Skin of body (tissue), 2 donors: ENCODE results near the gene RNF175. TPM values are rescaled to one million over a fixed set of nuclear protein-coding genes. Genes with fewer than 3 reads are reported as not detected.

Experiments
- DNase-seq: peaks from one replicate; lab custom pipeline; 2025; lab: John Stamatoyannopoulos, UW
- total RNA-seq: library from RNA; depleted of rRNA; stranded (reverse); fragments of >200 nt; gene quantifications from one replicate; pipeline ENCODE4 v1.2.3, GENCODE V29; 2014

Gene RNF175
- total RNA-seq, 1 donor from 2014 or later, result 1.9 TPM

GRCh38 chr4:153785910-153786721, 26.3 kb upstream of the RNF175 start:
- DNase-seq, result peak; percentile 55

DNA sequence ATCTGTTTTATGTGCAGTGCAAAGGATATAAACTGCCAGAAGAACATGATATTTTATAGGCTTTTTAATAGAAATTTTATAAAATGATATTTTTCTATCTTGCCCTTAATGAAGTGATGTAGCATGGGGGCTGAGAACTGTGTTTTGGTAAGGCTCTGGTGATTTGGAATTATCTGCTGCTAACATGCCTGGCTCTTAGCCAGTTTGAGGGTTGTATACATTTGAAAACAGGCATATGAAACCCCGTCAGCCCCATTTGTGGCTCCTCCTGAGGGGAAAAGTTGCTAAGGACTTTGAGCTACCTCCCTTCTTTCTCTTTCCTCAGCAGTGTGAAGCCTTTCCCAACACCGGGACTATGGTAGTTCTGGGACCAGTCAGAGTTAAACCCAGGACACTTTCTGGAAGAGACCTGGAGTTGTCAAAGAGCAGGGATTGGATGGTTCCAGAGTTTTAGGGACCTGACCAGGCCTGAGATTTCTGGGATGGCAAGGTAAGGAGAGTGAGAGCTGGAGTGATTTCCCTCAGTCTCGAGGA, 24.4 kb upstream of the RNF175 start:
- DNase-seq, result no peak

- DNase-seq, result no peak
Measured at GRCh38 chr4:153782581-153782980, 22.8 kb upstream of the RNF175 start.

DNA sequence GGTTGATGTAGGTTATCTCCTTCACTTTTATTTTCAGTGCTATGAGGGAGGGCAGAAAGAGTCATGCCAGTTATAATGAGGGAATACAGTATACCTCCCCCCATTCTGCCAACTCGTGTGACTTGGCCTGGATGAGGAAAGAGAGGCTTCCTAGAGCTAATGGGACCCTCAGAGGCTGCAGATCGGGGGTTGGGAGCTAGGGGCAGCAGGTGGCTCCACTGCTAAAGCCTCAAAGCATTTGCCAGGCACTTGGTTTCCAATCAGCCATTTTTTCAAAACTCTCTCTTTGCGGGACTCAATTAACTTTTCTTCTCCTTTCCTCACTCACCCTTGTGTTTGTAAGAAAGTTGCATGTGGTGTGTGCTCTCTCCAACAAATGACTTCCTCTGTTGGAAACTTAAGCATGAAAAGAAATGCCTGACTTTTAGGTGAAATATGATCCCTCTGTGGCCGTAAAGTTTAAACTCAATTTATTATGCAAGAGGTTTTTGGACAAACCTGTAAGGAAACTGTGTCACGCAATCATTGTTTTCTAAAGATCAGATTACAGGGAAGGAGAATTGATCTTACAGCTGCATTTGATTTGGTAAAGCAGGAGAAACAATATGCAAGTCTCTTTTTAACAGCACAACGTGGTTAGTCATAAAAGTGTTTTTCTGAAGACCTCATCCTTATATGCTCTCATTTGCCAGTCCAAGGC, 22.0 kb upstream of the RNF175 start:
- peak; percentile 85 for DNase-seq

DNA sequence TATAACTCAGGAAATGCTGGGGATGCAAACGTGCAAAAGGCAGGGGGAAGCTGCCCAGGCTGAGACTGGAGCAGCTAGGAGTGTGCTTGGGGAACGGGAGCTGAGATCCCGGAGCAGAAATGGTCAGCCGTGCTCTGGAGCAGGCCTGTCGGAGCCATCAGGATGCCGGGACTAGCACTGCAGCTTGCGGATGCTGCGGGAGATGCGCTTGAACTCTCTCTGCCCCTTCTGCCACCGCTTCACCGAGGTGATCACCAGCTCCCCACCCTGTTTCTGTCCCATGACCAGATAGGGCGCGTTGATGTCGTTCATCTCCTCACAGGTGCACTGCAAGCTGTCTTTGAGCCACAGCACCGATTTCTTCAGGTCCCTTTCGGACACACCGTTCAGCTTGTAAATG, 21.5 kb upstream of the RNF175 start:
- no peak for DNase-seq

- no peak for DNase-seq
Measured at GRCh38 chr4:153780876-153781275, 21.1 kb upstream of the RNF175 start.

DNA sequence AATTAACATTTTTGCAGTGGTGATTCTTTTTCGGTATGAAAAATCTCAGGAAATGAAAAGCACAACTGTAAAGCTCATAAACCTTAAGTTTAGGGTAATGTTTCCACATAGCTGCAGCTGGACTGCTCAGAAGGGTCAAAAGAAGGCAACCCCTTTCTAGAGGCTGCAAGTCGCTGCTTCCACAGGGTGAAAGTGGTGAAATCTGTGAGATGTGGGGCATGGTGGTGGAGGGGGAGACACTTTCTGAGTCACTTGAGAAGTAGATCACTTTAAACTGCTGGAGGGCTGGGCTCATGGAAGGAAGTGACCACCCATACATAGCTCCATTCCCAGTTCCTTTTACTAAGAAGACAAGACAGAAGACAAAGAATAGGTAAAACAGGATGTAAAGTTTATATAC, 20.4 kb upstream of the RNF175 start:
- no peak for DNase-seq

DNA sequence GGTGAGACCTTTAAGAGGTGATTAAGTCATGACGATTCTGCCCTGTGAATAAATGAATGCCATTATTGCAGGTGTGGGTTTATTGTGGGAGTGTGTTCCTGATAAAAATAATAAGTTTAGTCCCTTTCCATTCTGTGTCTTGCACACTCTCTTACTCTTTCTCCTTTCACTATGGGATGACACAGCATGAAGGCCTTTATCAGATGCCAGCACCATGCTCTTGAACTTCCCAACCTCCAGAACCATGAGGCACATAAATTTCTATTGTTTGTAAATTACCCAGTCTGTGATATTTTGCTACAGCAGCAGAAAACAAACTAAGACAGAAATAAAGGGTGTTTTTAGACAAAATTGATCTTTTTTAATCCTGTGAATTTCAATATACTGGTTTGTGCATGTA, 18.6 kb upstream of the RNF175 start:
- no peak for DNase-seq

GRCh38 chr4:153777421-153777820, 17.6 kb upstream of the RNF175 start:
- DNase-seq, result no peak

GRCh38 chr4:153776601-153777000, 16.8 kb upstream of the RNF175 start:
- no peak for DNase-seq

- DNase-seq, result peak; percentile 6
Measured at GRCh38 chr4:153773236-153773690, 13.4 kb upstream of the RNF175 start.

GRCh38 chr4:153771046-153771445, 11.2 kb upstream of the RNF175 start:
- DNase-seq, result no peak

GRCh38 chr4:153766758-153767157, 6.9 kb upstream of the RNF175 start:
- DNase-seq, result no peak

- DNase-seq, result no peak
Measured at GRCh38 chr4:153765894-153766293, 6.1 kb upstream of the RNF175 start.

DNA sequence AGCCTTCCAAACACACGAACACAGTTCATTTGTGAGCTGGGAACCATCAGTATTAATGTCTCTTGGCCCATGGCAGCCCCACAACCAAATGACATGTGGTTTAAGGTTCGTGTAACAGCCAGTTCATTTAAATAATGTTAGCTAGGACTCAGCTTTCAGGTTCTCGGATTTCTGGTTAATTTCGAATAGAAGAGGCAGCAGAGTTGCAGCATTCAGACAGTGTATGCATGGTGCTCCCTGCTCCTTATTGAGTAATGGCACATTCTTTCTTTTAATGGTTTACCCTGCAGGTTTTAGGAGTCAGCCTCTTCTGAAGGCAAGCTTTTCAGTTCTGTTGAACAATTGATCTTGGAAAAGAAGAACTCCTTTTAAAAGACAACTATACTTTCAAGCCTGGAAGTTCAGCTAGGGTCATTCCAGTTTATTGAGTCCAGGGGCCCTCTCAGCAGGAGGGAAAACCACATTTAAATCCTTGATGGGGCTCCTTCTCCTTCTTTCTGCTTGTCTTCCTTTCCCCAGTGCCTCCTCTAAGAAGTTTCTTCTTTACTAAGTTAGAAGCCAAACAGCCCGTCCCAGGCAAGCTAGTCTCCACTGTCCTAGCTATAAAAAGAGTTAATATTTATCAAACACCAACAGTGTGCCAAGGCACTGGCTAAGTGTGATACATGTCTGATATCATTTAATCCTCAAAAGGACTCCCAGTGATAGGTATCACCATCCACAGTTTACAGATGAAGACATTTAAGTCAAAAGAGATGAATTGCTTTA, 5.0 kb upstream of the RNF175 start:
- no peak for DNase-seq

DNA sequence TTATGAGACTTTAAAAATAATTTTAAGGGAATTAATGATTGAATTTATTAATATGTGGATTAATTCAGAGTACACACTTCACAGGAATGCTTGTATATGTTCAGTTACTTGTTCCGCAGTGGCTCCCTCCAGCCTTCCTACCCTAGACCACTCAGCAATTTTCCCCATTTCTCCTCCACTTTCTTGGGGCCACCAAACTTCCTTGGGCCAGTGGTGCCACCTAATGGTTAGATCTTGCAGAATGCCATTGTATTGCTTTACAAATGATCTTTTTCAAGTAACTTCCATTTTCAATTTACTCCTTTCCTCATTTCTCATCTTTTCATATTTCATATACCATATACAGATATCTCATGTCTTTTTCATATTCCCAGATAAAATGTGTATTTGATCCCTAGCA, 3.6 kb upstream of the RNF175 start:
- DNase-seq, result no peak

DNA sequence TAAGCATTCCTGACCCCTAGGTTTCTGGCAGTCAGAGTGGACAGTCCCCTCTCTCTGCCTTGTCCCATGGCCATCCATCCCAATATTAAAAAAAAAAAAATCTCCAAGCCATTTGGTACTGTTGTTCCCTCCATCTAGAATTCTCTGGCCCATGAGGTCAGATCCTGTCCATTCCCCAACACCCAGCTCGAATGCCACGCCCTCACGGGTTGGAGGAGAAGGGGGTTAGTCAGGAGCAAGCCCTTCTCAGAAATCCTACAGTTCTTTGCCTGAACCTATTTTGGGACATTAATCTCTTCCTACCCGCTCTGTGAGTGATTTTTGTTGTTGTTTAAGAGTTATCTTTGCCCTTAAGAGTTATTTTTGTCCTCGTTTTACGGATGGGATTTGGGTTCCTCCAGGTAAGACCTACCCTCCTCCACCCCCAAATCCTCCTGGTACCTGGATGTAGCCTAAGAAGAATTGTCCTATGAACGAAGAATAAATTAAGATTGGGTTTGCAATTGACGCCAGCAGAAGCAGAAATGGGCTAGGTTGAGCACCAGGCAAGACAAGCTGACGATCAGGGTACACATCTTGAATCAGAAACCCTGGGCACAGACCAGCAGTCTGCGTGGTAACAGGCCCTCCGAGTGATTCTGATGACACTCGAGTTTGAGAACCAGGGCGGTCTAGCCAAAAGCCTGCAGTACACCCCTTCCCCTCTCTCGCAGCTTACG, 977 bp downstream of the RNF175 start:
- DNase-seq, result no peak

DNA sequence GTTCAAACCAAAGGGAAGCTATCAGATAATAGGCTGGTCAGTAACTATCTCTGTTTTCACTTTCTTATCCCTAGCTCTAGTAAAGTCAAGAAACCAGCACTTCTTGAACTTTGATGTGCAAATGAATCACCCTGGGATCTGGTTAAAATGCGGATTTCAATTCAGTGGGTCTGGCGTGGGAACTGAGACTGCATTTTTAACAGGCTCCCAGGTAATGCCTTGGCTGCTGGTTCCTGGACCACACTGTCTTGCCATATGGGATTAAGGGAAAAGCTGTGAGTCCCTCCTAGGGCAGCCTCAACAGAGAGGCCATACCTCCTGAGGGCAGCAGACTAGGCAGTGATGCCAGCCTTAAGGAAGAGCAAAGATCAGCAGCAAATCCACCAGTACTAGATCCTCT, 1.7 kb downstream of the RNF175 start:
- no peak for DNase-seq

DNA sequence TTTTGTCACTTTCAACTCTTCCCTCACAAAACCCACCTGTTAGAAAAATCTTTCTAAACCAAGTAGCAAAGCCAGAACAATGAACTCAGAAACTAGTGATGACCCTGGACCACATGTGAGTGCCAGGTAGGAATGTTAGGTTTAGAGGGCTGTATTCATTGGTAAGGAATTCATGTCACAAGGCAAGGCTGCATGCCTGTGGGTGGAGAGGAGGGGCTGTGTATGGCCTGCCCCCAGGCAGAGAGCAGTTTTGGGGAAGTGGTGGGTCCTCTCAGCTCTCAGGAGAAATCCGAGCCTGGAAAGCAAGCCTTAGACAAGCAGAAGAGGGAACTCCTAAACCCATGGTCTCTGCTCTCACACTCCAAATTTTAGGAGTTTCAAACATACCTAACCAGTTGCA, 2.4 kb downstream of the RNF175 start:
- no peak for DNase-seq

DNA sequence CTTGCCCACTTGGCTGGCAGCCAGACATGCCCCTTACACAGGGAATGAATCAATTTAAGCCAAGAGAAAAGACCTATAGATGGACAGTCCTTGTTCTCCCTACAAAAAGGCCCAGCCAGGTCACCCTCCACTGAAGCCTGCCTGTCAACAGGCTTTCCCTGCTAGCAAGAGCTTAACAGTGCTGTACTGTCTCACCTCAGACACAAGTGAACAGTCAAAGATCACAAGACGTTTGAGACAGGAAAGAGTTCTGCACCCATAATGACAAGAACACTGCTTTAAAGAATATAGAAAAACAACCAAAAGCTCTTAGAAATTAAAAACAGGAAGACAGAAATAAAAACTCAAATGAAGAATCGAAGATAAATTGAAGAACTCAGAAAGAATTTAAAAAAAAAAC, 4.6 kb downstream of the RNF175 start:
- DNase-seq, result no peak

DNA sequence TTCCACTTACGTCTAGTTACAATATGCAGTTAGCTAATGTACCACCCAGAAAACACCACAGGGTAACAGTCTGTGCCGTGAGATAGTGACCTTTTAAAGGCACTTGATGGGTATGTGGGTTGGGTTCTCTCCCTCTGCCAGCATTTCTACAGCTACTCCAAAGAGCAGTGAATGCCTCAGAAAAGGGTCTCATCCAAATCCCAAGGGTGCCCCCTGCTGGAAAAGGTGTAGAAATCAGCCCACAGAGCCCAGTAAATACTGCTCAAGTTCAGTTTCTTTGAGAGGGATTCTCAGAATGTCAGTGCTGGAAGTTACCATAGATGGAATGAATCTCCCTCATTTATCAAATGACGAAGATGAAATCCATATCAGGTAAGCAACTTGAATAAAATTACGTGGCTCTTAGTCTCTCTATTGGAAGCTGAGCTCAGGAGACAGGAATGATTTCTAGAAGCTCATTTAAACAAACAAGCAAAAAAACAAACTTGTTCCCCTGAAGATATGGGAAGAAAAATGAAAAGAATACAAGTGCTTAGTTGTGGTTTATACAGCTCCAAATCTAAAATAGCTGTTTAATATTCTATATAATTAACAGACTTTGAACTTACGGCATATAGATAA, 9.5 kb downstream of the RNF175 start:
- DNase-seq, result peak; percentile 70
